Smooth muscle cell (in vitro differentiated cells): Measurements from ENCODE around the gene RNH1. TPM values are rescaled to one million over a fixed set of nuclear protein-coding genes. Genes with fewer than 3 reads are reported as not detected.

Source experiments
- DNase-seq: peaks from one replicate; lab custom pipeline; 2025; ENCODE audit not compliant: unreplicated experiment; lab: John Stamatoyannopoulos, UW
- H2AFZ ChIP-seq: fragments of 200-600 bp; sonication (generic); 2 replicates; pipeline ENCODE4 v1.6.0; 2016; ENCODE audit warnings: antibody characterized with exemption, low read depth, mild to moderate bottlenecking
- H3F3A ChIP-seq: fragments of 200-600 bp; sonication (generic); 2 replicates; pipeline ENCODE4 v1.6.0; 2017; ENCODE audit warnings: antibody characterized with exemption, low read depth
- H3K27ac ChIP-seq: fragments of 200-600 bp; sonication (generic); 2 replicates; pipeline ENCODE4 v1.5.1; 2016; ENCODE audit warnings: low read depth, mild to moderate bottlenecking
- H3K27me3 ChIP-seq: fragments of 200-600 bp; sonication (generic); 2 replicates; pipeline ENCODE4 v1.6.1; 2016; ENCODE audit warnings: low read depth, mild to moderate bottlenecking
- H3K36me3 ChIP-seq: fragments of 200-600 bp; sonication (generic); 2 replicates; pipeline ENCODE4 v1.5.1; 2016; ENCODE audit warnings: low read depth
- H3K4me1 ChIP-seq: fragments of 200-600 bp; sonication (generic); 2 replicates; pipeline ENCODE4 v1.5.1; 2016; ENCODE audit warnings: low read depth
- H3K4me2 ChIP-seq: fragments of 200-600 bp; sonication (generic); 2 replicates; pipeline ENCODE4 v1.6.0; 2016; ENCODE audit warnings: mild to moderate bottlenecking
- H3K4me3 ChIP-seq: fragments of 200-600 bp; sonication (generic); 2 replicates; pipeline ENCODE4 v1.5.1; 2016; ENCODE audit warnings: mild to moderate bottlenecking
- H3K79me2 ChIP-seq: fragments of 200-600 bp; sonication (generic); 2 replicates; pipeline ENCODE4 v1.6.0; 2016; ENCODE audit warnings: low read depth, mild to moderate bottlenecking
- H3K9ac ChIP-seq: fragments of 200-600 bp; sonication (generic); 2 replicates; pipeline ENCODE4 v1.6.0; 2016; ENCODE audit warnings: low read depth
- H3K9me3 ChIP-seq: fragments of 200-600 bp; sonication (generic); replicated peaks from 2 replicates; pipeline ENCODE4 v1.5.1; 2016; ENCODE audit warnings: low read depth
- H4K20me1 ChIP-seq: fragments of 200-600 bp; sonication (generic); 2 replicates; pipeline ENCODE4 v1.6.0; 2016; ENCODE audit warnings: low read depth
- WGBS: methylation state at CpG from one replicate; pipeline ENCODE4 v1.1.7; 2016; ENCODE audit warnings: low lambda C conversion rate; 5-methylcytosine and 5-hydroxymethylcytosine counted together
- polyA plus RNA-seq: library from polyadenylated mRNA; unstranded; fragments of >200 nt; fragmentation: Nextera tagmentation; extraction: Ambion mirVana; gene quantifications from 2 replicates; pipeline ENCODE4 v1.2.1, GENCODE V29; 2016
- total RNA-seq: library from RNA; depleted of rRNA; stranded (reverse); fragments of >200 nt; gene quantifications from 2 replicates; pipeline ENCODE4 v1.2.3, GENCODE V29; 2014
- TF ChIP-seq, protein P1 (sequence below): fragments of 200-600 bp; sonication (generic); IDR thresholded peaks from 2 replicates; pipeline ENCODE4 v1.5.1; 2017; ENCODE audit warnings: borderline replicate concordance, mild to moderate bottlenecking, antibody characterized with exemption; ENCODE audit not compliant: insufficient read depth, poor library complexity, severe bottlenecking

RNH1 gene
- total and polyA plus RNA-seq, 2 experiments from 2014 or later, result 91.3 to 243 TPM

DNA sequence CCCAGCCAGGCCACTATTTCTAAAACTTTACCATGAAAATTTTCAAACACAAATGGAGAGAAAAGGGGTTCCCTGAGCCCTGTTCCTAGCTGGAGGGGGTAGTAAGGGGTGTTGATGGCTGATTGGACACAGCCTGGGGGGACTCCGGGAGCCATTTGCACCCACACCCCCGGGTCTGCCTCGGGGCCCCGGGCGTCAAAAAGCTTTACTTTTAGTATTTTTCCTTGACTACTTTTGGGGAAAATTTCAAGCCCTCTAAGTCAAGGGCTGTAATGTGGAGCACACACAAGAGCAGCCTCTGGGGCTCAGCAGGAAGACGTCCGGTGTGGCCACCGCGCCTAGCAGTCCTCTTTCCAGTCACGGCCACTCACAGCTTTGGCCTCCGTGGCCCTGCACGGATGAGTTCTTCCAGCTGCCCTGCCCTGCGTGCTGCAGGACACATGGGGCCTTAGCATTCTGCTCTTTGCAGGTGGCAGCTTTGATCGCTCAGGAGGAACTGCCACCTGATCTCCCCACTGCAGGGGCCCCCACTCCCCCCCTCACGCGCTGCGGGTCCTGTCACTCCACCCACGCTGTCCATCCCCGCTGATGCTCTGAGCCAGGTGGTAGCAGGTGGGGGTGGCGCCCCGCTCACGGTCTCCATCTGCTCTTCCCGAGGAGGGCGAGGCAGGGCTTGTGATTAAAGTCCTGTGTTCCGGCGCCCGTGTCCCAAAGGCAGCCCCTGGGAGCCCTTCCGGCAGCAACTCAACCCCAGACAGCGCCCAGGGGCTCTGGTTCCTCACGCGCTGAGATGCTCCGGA lies 14.4 kb downstream of the RNH1 start:
- WGBS, result 96% methylated on average over 32 of the region's 32 CpGs
- no peak overlapping the region for H3K27ac ChIP-seq
- no peak overlapping the region for H3K4me2 ChIP-seq
- H3K4me1 ChIP-seq, result no peaks in the 10 kb centered on the region
- H3K36me3 ChIP-seq, result no peaks in the 10 kb centered on the region
- no peak overlapping the region for H3K4me3 ChIP-seq
- H3K27me3 ChIP-seq, result no peaks in the 10 kb centered on the region
- H3K9me3 ChIP-seq, result no peaks in the 10 kb centered on the region
- H4K20me1 ChIP-seq, result peaks cover 4% of the 10 kb centered on the region
- H3K9ac ChIP-seq, result no peak overlapping the region
- DNase-seq, result no peak
- peaks cover 10% of the 10 kb centered on the region for H3F3A ChIP-seq
- TF ChIP-seq, protein P1, sequence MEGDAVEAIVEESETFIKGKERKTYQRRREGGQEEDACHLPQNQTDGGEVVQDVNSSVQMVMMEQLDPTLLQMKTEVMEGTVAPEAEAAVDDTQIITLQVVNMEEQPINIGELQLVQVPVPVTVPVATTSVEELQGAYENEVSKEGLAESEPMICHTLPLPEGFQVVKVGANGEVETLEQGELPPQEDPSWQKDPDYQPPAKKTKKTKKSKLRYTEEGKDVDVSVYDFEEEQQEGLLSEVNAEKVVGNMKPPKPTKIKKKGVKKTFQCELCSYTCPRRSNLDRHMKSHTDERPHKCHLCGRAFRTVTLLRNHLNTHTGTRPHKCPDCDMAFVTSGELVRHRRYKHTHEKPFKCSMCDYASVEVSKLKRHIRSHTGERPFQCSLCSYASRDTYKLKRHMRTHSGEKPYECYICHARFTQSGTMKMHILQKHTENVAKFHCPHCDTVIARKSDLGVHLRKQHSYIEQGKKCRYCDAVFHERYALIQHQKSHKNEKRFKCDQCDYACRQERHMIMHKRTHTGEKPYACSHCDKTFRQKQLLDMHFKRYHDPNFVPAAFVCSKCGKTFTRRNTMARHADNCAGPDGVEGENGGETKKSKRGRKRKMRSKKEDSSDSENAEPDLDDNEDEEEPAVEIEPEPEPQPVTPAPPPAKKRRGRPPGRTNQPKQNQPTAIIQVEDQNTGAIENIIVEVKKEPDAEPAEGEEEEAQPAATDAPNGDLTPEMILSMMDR, result no peak
- H2AFZ ChIP-seq, result no peak overlapping the region
- no peaks in the 10 kb centered on the region for H3K79me2 ChIP-seq

DNA sequence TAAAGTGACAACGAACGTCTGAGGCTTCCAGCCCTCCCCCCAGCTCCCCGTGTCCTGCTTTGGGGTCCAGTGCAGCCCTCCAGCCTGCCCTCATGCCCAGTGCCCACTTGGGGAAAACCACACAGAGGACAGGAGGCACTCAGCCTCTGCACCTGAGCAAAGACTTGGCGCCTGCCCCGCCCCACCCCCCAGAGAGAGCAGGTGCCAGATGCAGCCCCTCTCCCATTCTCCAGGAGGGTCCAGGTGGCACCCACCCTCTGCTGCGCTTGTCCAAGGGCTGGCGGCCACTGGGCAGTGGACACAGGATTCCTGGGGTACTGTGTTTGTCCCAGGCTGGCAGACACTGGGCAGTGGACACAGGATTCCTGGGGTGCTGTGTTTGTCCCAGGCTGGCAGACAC lies 15.7 kb downstream of the RNH1 start:
- Histone ChIP-seq H3K27me3 (no peaks in the 10 kb centered on the region), H2AFZ (no peak overlapping the region), H4K20me1 (peaks cover 4% of the 10 kb centered on the region), H3K27ac (no peak overlapping the region), H3K4me2 (no peak overlapping the region), H3K4me1 (no peaks in the 10 kb centered on the region), H3K9ac (no peak overlapping the region), H3K9me3 (no peaks in the 10 kb centered on the region), H3K36me3 (no peaks in the 10 kb centered on the region), H3K79me2 (peaks cover under 1% of the 10 kb centered on the region), H3K4me3 (no peak overlapping the region), H3F3A (peaks cover 10% of the 10 kb centered on the region)
- 96% methylated on average over 7 of the region's 7 CpGs for whole genome bisulfite sequencing
- DNase-seq, result no peak
- TF ChIP-seq, protein P1, result no peak

DNA sequence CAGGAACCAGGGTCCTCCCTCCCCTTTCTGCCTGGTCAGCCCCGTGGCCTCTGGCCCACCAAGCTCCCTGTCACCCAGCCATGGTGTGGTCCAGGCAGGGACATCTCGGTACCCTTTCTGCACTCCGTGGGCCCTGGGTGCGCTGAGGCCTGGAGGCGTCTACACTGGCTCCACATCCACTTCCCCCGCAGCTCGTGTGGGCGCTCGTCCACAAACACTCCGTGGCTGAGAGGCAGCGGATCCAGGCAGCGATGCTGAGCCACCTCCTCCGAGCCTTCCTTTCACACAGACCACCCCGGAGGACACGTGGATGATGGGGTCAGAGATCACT lies 16.1 kb downstream of the RNH1 start:
- no peak overlapping the region for H3K4me2 ChIP-seq
- H3K9me3 ChIP-seq, result no peaks in the 10 kb centered on the region
- DNase-seq, result no peak
- whole genome bisulfite sequencing, result 99% methylated on average over 14 of the region's 15 CpGs
- H3K4me1 ChIP-seq, result no peaks in the 10 kb centered on the region
- H3K27ac ChIP-seq, result no peak overlapping the region
- H3K36me3 ChIP-seq, result no peaks in the 10 kb centered on the region
- peaks cover 5% of the 10 kb centered on the region for H3K79me2 ChIP-seq
- H3K27me3 ChIP-seq, result no peaks in the 10 kb centered on the region
- H3F3A ChIP-seq, result peaks cover 6% of the 10 kb centered on the region
- H4K20me1 ChIP-seq, result peaks cover 2% of the 10 kb centered on the region
- H3K9ac ChIP-seq, result no peak overlapping the region
- H3K4me3 ChIP-seq, result no peak overlapping the region
- TF ChIP-seq, protein P1, result no peak
- H2AFZ ChIP-seq, result no peak overlapping the region
